DMS79 (cell line): ENCODE measurements around the gene ULK4.

Experiments
- DNase-seq: peaks from one replicate; lab custom pipeline; 2025; lab: John Stamatoyannopoulos, UW

The ULK4 gene

DNA sequence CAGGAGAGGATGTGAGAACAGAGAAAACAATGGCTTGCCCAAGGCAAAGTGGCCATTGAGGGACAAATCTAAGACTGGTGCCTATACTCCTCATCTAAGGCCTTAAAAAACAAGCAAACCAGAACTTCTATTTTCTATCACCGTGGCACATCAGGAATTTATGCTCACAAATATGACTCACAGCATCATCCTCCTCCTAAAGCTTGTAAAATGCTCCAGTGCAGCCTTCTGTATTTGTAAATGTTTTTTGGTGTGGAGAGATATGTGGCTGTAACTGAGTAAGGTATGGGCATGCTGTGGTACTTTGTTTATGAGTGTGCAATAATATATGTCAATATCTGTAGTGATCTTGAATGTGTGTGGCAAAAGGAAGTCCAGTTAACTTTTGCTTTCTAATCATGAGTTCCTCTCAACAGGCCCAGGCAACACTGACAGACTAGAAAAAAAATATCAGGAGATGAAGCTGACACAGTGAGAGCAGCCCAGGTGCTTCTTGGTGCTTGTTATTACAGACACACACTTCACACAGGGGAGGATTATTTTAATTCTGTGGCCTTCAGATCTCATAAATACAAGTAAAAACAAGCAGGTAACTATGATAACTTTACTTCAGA is 702.3 kb downstream of the ULK4 start:
- no peak for DNase-seq

GRCh38 chr3:41258239-41258800 is 703.6 kb downstream of the ULK4 start:
- DNase-seq = no peak

DNA sequence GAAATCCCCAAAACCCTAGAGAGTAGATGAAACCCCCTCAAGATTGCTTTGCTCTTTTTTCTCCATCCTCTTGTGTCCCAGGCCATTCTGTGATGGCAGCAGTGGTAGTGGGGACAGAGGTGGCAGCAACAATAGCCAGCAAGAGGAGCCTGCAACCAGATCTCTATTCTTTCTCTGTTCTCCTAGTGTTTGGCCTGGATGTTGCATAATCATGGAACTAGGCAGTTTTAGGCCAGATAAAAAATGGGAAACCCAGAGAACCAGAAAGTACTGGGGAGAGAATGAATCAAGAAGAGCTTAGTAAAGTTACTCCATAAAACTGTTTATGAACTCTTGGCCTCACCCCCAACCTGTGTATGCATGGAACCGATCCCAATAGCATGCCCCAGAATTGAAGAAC is 710.3 kb downstream of the ULK4 start:
- no peak for DNase-seq

DNA sequence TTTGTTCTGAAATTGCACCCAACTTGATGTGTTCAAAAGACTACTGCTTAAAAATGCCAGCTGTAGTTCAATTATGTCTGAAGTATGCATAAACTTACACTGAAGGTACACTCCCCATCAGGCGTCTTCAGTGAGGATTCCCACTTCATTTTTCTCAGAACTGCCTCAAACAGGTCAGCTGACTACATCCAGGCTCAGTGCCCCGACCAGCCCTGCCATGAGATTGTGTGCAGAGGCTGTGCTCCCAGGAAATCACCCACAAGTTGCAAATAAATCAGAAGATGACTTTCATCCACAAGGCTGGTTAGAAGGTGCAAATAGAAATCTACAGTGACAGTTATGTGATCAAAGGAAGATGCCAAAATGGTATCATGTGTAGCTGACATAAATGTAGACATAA is 711.1 kb downstream of the ULK4 start:
- no peak for DNase-seq

- no peak for DNase-seq
Observed at GRCh38 chr3:41249318-41249717, 712.6 kb downstream of the ULK4 start.

GRCh38 chr3:41248525-41248924 is 713.4 kb downstream of the ULK4 start:
- no peak for DNase-seq

GRCh38 chr3:41247055-41248004 is 714.6 kb downstream of the ULK4 start:
- DNase-seq = no peak

- no peak for DNase-seq
Observed at GRCh38 chr3:41244620-41245336, 717.1 kb downstream of the ULK4 start.

DNA sequence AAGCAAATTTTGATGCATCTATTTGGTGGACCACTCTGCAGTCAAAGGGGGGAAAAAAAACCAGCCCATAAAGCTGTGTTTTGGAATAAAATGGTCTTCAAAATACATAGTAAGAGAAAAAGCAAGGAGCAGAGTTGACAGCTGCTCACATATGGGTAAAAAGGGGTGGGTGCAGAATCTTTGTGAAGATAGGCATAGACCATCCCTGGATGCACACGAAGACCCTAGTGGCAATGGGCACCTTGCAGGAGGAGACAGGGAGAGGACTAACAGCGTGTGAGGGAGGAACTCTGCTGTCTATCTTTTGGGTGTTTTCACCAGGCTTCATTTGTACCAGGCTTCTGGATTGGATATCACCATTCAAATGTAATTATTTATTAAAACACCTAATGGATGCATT is 718.7 kb downstream of the ULK4 start:
- no peak for DNase-seq

DNA sequence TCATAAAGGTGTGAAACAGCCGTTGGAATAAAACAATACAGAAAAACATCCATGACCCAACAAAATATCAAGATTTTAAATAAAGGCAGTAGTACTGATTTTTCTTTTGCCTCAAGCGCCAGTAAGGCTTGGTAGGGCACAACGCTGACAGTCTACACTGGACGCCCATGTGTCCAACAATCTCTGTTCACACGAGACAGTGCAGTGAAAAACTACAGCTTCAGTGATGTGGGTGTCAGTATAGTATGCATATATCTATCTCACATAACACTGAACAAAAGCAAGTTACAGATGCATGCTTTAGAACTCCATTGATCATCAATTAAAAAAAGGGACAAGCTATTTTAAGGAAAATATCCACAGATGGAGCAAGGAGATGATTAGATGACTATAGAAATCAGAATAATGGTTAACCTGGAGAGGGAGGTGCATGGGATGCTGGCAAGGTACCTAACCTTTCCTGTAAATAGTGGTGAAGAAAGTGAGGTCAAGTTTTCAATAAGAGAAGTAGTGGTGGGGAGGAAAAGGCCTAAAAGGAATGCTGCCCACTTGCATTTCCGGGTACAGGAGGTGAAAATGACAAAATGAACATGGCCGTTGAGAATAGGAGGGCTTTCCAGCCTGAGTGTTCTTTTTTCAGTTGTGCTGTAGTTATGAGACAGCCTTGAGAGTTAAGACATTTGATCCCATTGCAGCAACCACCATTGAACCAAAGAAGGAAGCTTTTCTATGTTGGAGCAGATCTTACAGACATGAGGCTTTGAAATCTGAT is 719.9 kb downstream of the ULK4 start:
- no peak for DNase-seq

DNA sequence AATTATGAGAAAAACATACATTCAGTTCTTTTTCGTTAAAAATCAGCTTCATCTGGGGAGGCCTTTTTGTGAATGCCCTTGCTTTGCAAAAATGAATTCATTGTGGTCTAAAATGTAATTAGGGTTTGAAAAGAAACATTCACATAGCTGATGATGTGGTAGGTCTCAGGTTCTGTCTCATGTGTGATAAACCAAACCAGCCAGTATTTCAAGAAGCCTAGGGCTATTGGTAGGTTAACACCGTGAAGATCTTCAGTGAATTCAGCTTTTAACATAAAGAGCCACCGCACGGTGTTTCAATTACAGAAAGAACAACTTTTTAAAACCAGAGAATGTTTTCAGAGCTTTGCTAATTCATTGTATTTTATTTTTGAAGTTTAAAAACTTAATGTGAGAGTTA is 720.7 kb downstream of the ULK4 start:
- DNase-seq = no peak

DNA sequence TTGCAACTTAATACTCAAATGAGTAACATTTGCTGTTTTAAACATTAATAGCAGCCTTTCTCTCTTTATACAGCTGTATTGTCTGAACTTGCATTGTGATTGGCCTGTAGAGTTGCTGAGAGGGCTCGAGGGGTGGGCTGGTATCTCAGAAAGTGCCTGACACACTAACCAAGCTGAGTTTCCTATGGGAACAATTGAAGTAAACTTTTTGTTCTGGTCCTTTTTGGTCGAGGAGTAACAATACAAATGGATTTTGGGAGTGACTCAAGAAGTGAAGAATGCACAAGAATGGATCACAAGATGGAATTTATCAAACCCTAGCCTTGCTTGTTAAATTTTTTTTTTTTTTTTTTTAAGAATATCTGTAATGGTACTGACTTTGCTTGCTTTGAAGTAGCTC is 722.3 kb downstream of the ULK4 start:
- DNase-seq = no peak

- DNase-seq = no peak
Observed at GRCh38 chr3:41237907-41238306, 724.0 kb downstream of the ULK4 start.

GRCh38 chr3:41236228-41236627 is 725.7 kb downstream of the ULK4 start:
- DNase-seq = no peak

DNA sequence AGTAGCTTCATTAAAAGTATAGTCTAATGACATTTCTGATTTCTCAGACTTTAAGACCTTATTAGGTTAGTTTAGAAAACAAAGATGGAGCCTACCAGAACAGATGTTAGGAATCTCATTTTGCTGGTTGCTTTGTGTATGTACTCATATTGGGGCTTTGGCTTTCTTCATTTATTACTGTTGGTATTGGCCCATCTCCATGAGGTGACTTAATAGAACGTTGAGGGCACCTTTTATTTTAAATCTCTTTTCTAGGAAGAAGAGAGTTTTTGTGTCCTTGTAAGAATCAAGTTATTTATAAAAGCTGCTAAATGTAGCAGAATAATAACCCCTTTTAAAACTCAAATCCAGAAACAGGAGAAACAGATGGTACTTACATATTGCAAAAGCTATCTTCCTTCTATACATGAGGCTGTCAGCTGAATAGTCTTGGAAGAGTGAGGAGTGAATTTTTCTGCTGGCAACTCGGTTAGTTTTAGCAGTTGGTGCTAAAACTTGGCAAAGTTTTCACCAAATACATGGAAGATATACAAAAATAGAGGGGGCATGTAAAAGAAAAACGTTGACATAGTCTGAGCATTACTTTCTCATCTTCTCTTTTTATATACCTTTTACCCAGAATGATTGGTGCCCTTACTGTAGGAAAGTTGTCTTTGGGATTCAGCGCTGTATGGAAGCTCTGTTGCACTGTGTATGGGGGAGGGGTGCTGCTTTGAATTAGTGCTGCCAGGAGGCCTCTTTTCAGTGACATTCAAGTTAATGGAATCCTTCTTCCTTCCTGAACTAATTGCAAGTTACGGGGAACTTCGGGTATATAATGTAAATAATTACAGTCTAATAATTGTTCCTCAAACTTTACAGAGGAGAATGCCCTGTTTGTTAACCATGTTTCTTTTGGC is 726.8 kb downstream of the ULK4 start:
- no peak for DNase-seq

DNA sequence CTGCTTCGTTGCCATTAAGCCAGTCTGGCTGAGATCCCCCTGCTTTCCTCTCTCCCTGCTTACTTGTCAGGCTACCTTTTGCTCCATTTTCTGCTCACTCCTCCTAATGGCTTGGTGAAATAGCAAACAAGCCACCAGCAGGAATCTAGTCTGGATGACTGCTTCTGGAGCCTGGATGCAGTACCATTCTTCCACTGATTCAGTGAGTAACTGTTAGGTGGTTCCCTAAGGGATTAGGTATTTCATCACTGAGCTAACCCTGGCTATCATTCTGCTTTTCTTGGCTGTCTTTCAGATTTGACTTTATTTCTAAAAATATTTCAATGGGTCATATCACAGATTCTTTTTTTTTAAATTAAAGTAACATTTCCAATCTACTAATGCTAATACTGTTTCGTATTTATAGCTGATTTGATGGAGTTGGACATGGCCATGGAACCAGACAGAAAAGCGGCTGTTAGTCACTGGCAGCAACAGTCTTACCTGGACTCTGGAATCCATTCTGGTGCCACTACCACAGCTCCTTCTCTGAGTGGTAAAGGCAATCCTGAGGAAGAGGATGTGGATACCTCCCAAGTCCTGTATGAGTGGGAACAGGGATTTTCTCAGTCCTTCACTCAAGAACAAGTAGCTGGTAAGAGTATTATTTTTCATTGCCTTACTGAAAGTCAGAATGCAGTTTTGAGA is 737.6 kb downstream of the ULK4 start:
- DNase-seq = no peak

DNA sequence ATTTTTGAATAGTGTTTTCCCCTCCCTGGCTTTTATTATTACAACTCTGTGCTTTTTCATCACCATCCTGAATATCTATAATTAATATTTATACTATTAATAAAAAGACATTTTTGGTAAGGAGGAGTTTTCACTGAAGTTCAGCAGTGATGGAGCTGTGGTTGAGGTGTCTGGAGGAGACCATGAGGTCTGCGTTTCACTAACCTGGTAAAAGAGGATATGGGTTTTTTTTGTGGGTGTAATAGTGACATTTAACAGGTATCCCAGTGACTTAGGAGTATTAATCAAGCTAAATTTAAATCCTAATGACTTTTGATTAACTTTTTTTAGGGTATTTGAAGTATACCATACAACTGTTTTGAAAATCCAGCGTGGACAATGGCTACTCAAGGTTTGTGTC is 738.2 kb downstream of the ULK4 start:
- no peak for DNase-seq

DNA sequence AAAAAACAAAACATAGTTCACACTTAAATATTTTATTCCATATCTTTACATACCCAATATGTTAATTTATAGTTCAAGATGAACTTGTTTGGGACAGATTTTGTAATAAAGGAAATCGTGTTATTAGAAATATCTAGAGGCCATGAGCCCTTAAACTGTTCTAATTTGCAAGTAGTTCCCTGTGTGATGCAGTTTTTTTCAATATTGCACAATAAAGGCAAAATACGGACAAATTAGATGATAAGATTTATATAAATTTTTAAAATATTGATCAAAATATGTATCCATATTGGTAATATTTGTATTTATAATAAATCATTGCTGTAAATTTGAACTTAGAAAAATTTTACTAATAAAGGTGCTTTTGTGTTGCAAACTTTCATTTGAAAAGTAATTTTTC is 738.8 kb downstream of the ULK4 start:
- DNase-seq = no peak

- DNase-seq = no peak
Observed at GRCh38 chr3:41222501-41222900, 739.4 kb downstream of the ULK4 start.

DNA sequence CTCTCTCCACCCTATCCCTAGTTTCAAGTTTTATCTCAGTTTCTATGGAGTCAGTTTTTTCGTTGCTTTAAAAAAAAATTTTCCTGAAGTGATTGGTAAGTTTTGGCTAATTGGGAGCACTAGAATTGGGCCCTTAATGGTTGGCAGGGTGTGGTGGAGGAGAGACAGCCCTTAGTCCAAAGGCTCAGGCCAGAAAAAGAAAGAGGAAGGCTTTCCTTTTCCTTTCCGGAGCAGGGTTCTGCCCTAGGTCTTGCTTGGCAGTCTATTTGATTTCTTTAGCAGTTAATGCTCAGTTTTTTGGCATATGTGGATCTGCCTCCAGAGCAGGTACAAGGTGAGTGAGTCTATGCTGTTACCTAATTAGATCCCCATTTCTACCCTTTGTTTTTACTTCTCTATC is 739.9 kb downstream of the ULK4 start:
- no peak for DNase-seq
